HEK293T (cell line): Measurements from ENCODE around the gene HBE1.

Experiments
- ARNT ChIP-seq: fragments of 450-650 bp; IDR thresholded peaks from 2 replicates; pipeline ENCODE4 v1.6.1; 2017; ENCODE audit warnings: mild to moderate bottlenecking
- BHLHE40 ChIP-seq: fragments of 450-650 bp; IDR thresholded peaks from 2 replicates; pipeline ENCODE4 v1.6.1; 2016; ENCODE audit warnings: mild to moderate bottlenecking, moderate library complexity, borderline replicate concordance
- FOXA1 ChIP-seq: fragments of 450-650 bp; IDR thresholded peaks from 2 replicates; pipeline ENCODE4 v1.6.1; 2016; ENCODE audit warnings: mild to moderate bottlenecking
- FOXK2 ChIP-seq: fragments of 450-650 bp; IDR thresholded peaks from 2 replicates; pipeline ENCODE4 v1.6.1; 2016; ENCODE audit warnings: mild to moderate bottlenecking
- FOXM1 ChIP-seq: fragments of 450-650 bp; IDR thresholded peaks from 2 replicates; pipeline ENCODE4 v1.6.1; 2017; ENCODE audit warnings: mild to moderate bottlenecking, borderline replicate concordance
- HDGF ChIP-seq: fragments of 450-650 bp; IDR thresholded peaks from 2 replicates; pipeline ENCODE4 v1.6.1; 2017; ENCODE audit warnings: antibody characterized with exemption, borderline replicate concordance
- L3MBTL2 ChIP-seq: fragments of 450-650 bp; conservative IDR thresholded peaks from 2 replicates; pipeline ENCODE4 v1.6.1; 2016; ENCODE audit warnings: mild to moderate bottlenecking
- NFRKB ChIP-seq: fragments of 450-650 bp; IDR thresholded peaks from 2 replicates; pipeline ENCODE4 v1.6.1; 2016; ENCODE audit warnings: mild to moderate bottlenecking, moderate library complexity
- SP1 ChIP-seq: fragments of 450-650 bp; IDR thresholded peaks from 2 replicates; pipeline ENCODE4 v1.6.1; 2017
- SUZ12 ChIP-seq: fragments of 450-650 bp; IDR thresholded peaks from 2 replicates; pipeline ENCODE4 v1.6.1; 2016; ENCODE audit warnings: mild to moderate bottlenecking
- TARDBP ChIP-seq: fragments of 450-650 bp; IDR thresholded peaks from 2 replicates; pipeline ENCODE4 v1.6.1; 2016
- TF ChIP-seq, protein P1 (sequence below): fragments of 450-650 bp; IDR thresholded peaks from 2 replicates; pipeline ENCODE4 v1.6.1; 2016

DNA sequence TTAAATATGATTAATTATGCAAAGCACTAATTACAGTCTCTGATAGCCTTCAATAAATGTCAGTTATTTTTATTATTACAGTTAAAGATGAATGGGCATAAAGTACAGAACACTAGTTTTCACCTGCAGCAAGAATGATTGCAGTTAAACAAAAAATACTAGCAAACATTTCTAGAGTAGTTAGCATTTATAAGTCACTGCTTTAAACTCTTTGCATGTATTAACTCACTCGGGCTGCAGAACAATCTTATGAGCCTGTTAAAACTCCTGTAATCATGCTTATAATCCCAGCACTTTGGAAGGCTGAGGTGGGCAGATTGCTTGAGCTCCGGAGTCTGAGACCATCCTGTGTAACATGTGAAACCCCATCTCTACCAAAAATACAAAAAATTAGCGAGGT, 17.2 kb upstream of the HBE1 start:
- no peak for TF ChIP-seq BHLHE40
- no peak for TF ChIP-seq SP1
- no peak for TF ChIP-seq SUZ12
- no peak for TF ChIP-seq FOXM1
- no peak for TF ChIP-seq FOXK2
- no peak for TF ChIP-seq FOXA1
- no peak for TF ChIP-seq TARDBP
- no peak for TF ChIP-seq ARNT
- TF ChIP-seq, protein P1, sequence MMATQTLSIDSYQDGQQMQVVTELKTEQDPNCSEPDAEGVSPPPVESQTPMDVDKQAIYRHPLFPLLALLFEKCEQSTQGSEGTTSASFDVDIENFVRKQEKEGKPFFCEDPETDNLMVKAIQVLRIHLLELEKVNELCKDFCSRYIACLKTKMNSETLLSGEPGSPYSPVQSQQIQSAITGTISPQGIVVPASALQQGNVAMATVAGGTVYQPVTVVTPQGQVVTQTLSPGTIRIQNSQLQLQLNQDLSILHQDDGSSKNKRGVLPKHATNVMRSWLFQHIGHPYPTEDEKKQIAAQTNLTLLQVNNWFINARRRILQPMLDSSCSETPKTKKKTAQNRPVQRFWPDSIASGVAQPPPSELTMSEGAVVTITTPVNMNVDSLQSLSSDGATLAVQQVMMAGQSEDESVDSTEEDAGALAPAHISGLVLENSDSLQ = no peak
- TF ChIP-seq NFRKB = no peak
- TF ChIP-seq HDGF = no peak
- TF ChIP-seq L3MBTL2 = no peak
